Measurements from ENCODE around the gene FIGNL2.

DNA sequence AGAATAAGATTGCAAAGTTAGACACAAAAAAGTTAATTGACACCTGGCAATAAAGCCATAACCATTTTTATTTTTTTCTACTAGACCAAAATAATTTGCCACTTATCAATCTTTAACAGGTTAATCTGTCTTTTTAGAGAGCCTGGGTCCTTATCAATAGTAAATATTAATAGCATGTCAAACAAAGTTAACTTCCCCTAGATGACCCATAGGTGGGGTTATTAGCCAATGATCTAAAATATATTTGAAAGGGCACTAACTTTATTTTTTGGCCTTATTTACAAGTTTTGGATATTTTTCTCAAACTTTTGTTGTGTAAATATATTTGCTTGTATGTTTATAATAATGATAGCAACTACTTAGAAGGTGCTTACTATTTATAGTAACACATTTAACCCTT lies 43.3 kb upstream of the FIGNL2 start:
- TF ChIP-seq, protein P1, sequence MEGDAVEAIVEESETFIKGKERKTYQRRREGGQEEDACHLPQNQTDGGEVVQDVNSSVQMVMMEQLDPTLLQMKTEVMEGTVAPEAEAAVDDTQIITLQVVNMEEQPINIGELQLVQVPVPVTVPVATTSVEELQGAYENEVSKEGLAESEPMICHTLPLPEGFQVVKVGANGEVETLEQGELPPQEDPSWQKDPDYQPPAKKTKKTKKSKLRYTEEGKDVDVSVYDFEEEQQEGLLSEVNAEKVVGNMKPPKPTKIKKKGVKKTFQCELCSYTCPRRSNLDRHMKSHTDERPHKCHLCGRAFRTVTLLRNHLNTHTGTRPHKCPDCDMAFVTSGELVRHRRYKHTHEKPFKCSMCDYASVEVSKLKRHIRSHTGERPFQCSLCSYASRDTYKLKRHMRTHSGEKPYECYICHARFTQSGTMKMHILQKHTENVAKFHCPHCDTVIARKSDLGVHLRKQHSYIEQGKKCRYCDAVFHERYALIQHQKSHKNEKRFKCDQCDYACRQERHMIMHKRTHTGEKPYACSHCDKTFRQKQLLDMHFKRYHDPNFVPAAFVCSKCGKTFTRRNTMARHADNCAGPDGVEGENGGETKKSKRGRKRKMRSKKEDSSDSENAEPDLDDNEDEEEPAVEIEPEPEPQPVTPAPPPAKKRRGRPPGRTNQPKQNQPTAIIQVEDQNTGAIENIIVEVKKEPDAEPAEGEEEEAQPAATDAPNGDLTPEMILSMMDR (IDR thresholded peaks at IDR 0.05) = peak; percentile 23 to 55 (median 39)
- TF ChIP-seq POLR2A (IDR thresholded peaks at IDR 0.05) = no peak
